Measurements from ENCODE around the gene FCRLA.

Gene FCRLA

DNA sequence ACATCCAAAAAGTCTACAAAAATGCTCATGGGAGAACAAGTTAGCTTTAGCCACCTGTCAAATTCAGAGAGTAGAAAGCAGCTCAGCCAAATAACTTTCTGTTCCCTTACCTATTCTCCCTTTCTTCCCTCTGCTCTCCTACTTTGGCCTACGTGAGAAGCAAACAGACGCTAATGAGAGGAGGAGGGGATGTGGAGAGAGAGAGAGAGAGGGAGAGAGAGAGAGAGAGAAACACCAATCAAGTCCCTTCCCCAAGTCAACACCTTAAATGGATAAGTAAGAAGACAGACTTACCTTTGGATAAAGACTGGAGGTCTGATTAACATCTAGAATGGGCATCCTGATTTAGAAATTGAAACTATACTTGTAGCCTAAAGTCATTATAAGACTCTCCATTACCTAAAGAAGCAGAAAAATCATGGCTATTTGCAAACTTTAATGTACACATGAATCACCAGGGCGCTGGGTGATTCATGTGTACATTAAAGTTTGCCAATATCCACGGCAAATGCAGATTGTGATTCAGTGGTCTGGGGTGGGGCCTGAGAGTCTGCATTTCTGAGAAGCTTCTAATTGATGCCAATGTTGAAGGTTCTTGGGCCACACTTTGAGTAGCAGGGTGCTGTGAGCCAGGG lies 29.4 kb downstream of the FCRLA start:
- Histone ChIP-seq H3K4me1 (ENCODE audit: control insufficient read depth, insufficient read depth, low read length) (no peaks in the 10 kb centered on the region), H3K27ac (ENCODE audit: extremely low read depth, low read depth, low read length) (no peak overlapping the region), H3K4me3 (ENCODE audit: low read depth, low read length) (no peak overlapping the region), H3K9me3 (ENCODE audit: control insufficient read depth, insufficient read depth, low read depth, low read length) (no peaks in the 10 kb centered on the region), H3K36me3 (ENCODE audit: control insufficient read depth in 2 of 2, insufficient read depth in 1 of 2, low read length in 2 of 2) (no peaks in the 10 kb centered on the region)
- ChIA-PET POLR2A (interaction anchor here (0.6 to 3.6 kb wide), 2 partner anchors 13 to 56 kb away, joined by 5 to 10 read pairs; partner anchors contain the start of gene DUSP12), CTCF (interaction anchor here (0.7 to 1.8 kb wide), 5 partner anchors 8 to 261 kb away, joined by 3 to 8 read pairs (median 4); no protein-coding TSS in a partner anchor)
- TF ChIP-seq ZNF169 (tag by site-specific recombination; IDR thresholded peaks at IDR 0.05): no peak
- no peak for TF ChIP-seq IKZF3 (tag by site-specific recombination; IDR thresholded peaks at IDR 0.05)
- TF ChIP-seq ZNF596 (tag by site-specific recombination; IDR thresholded peaks at IDR 0.05): peak; percentile 48; the same call in 1 of the 2 replicates

DNA sequence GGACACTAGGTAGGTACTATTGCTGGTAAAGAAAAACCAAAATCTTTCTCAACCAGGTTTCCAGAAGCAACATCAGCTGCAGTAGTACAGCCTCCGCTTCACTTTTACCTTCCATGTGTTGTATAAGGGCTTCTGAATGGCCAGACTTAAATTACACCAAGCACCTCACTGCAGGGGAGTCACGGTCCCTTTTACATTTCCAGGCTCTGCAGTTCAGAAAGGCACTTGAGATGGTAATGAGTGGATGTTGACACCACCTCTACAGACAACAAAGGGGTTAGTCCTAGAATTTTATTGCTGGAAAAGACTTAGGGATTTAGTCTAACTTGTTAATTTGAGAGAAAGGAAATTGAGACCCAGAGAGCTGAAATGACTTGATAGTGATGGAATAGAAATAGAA lies 30.6 kb downstream of the FCRLA start:
- Histone ChIP-seq H3K9me3 (ENCODE audit: control insufficient read depth, insufficient read depth, low read depth, low read length) (no peaks in the 10 kb centered on the region), H3K4me3 (ENCODE audit: low read depth, low read length) (no peak overlapping the region), H3K27ac (ENCODE audit: extremely low read depth, low read depth, low read length) (no peak overlapping the region), H3K36me3 (ENCODE audit: control insufficient read depth in 2 of 2, insufficient read depth in 1 of 2, low read length in 2 of 2) (no peaks in the 10 kb centered on the region), H3K4me1 (ENCODE audit: control insufficient read depth, insufficient read depth, low read length) (no peaks in the 10 kb centered on the region)
- CTCF ChIA-PET: interaction anchor here (0.6 to 7.3 kb wide), 17 partner anchors 9 to 1154 kb away, joined by 3 to 58 read pairs (median 4); partner anchors contain the start of gene DUSP12
- POLR2A ChIA-PET: interaction anchor here (1.1 to 3.6 kb wide), 2 partner anchors 11 to 12 kb away, joined by 3 to 10 read pairs; partner anchors contain the start of gene DUSP12
- TF ChIP-seq SETDB1 (IDR thresholded peaks at IDR 0.05; ENCODE audit: insufficient read length, low read length): no peak
- TF ChIP-seq, protein P1, sequence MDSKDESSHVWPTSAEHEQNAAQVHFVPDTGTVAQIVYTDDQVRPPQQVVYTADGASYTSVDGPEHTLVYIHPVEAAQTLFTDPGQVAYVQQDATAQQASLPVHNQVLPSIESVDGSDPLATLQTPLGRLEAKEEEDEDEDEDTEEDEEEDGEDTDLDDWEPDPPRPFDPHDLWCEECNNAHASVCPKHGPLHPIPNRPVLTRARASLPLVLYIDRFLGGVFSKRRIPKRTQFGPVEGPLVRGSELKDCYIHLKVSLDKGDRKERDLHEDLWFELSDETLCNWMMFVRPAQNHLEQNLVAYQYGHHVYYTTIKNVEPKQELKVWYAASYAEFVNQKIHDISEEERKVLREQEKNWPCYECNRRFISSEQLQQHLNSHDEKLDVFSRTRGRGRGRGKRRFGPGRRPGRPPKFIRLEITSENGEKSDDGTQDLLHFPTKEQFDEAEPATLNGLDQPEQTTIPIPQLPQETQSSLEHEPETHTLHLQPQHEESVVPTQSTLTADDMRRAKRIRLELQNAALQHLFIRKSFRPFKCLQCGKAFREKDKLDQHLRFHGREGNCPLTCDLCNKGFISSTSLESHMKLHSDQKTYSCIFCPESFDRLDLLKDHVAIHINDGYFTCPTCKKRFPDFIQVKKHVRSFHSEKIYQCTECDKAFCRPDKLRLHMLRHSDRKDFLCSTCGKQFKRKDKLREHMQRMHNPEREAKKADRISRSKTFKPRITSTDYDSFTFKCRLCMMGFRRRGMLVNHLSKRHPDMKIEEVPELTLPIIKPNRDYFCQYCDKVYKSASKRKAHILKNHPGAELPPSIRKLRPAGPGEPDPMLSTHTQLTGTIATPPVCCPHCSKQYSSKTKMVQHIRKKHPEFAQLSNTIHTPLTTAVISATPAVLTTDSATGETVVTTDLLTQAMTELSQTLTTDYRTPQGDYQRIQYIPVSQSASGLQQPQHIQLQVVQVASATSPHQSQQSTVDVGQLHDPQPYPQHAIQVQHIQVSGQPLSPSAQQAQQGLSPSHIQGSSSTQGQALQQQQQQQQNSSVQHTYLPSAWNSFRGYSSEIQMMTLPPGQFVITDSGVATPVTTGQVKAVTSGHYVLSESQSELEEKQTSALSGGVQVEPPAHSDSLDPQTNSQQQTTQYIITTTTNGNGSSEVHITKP (tag by site-specific recombination; IDR thresholded peaks at IDR 0.05): no peak
- TF ChIP-seq BCL11A (tag by site-specific recombination; IDR thresholded peaks at IDR 0.05; ENCODE audit: low read depth): no peak
- no peak for TF ChIP-seq ZBTB49 (tag by site-specific recombination; IDR thresholded peaks at IDR 0.05; ENCODE audit: low read depth)
- no peak for TF ChIP-seq ZBTB8A (tag by site-specific recombination; IDR thresholded peaks at IDR 0.05)
- no peak for TF ChIP-seq ZNF707 (tag by site-specific recombination; IDR thresholded peaks at IDR 0.05)
- TF ChIP-seq ZNF529 (tag by site-specific recombination; IDR thresholded peaks at IDR 0.05; ENCODE audit: insufficient replicate concordance): no peak
- TF ChIP-seq, protein P2, sequence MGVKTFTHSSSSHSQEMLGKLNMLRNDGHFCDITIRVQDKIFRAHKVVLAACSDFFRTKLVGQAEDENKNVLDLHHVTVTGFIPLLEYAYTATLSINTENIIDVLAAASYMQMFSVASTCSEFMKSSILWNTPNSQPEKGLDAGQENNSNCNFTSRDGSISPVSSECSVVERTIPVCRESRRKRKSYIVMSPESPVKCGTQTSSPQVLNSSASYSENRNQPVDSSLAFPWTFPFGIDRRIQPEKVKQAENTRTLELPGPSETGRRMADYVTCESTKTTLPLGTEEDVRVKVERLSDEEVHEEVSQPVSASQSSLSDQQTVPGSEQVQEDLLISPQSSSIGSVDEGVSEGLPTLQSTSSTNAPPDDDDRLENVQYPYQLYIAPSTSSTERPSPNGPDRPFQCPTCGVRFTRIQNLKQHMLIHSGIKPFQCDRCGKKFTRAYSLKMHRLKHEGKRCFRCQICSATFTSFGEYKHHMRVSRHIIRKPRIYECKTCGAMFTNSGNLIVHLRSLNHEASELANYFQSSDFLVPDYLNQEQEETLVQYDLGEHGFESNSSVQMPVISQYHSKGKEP (tag by site-specific recombination; IDR thresholded peaks at IDR 0.05): no peak
- TF ChIP-seq PRDM1 (tag by site-specific recombination; IDR thresholded peaks at IDR 0.05): no peak
- TF ChIP-seq ZFP37 (tag by site-specific recombination; IDR thresholded peaks at IDR 0.05): no peak
- no peak for TF ChIP-seq ZNF76 (tag by site-specific recombination; IDR thresholded peaks at IDR 0.05; ENCODE audit: borderline replicate concordance, low read depth)
- no peak for TF ChIP-seq ZNF18 (tag by site-specific recombination; IDR thresholded peaks at IDR 0.05)
- TF ChIP-seq, protein P3, sequence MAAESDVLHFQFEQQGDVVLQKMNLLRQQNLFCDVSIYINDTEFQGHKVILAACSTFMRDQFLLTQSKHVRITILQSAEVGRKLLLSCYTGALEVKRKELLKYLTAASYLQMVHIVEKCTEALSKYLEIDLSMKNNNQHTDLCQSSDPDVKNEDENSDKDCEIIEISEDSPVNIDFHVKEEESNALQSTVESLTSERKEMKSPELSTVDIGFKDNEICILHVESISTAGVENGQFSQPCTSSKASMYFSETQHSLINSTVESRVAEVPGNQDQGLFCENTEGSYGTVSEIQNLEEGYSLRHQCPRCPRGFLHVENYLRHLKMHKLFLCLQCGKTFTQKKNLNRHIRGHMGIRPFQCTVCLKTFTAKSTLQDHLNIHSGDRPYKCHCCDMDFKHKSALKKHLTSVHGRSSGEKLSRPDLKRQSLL (tag by site-specific recombination; IDR thresholded peaks at IDR 0.05): no peak

All from HEK293 (cell line).